Measurements from ENCODE around the gene JAKMIP3.

Gene JAKMIP3

DNA sequence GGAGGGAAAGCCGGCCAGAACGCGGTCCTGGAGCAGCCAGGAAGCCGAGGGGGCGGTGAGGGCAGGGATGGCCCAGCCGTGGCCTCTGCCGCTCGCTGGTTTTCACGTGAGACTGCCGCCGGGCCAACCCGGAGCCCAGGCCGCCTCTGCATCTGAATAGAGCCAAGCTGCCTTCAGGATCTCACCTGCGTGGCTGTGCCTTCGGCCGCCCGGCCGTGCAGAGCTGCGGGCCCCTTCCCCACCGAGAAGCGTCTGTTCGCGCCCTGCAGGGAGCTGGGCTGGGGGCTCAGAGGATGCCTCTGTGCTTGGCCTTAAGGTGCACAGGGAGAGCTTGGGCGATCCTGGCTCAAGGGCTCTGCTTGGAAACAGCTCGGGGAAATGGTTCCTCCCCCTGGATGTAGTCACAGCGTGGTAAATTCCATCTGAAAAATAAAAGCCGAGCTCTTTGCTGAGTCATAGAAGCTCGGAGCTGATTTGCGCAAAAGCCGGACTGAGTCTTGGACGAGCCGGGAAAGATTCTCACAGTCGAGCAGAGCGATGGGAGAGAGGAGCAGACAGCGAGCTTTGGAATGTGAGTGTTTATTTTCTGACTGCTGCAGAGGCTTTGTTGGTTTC, at the start of gene JAKMIP3:
JAKMIP3 (plus strand) TSS at position 456 of the 615 bp plus-strand sequence. CDS start 38,863 bp downstream, outside the sequence.
- no peak for DNase-seq

DNA sequence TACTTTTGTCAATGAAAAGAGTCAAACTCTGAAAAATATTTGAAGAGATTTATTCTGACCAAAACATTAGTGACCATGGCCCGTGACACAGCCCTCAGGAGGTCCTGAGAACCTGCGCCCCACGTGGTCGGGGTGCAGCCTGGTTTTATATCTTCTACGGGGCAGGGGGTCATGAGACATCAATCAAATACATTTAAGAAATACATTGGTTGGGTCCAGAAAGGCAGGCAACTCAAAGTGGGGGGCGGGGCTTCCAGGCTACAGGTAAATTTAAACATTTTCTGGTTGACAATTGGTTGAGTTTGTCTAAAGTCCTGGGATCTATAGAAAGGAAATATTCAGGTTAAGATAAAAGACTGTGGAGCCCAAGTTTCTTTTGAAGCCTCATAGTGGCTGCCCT, 49.2 kb upstream of the JAKMIP3 start:
- DNase-seq: no peak

DNA sequence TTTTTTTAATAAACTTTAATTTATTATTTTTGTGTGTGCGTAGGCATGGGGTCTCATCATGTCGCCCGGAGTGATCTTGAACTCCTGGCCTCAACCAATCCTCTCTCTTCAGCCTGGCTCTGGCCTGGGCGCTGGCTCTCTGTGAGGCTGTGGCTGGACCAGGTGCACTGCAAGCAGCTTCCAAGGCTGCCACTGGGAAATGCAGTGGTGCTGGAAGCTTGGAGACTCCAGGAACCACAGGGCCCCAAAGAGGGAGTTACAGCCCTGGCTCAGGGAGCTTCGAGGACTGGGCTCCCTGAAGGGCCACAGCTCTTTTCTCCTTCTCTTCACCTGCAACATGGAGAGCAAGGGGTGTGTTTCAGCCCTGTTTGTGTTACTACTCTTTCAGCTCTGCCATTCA, 47.3 kb upstream of the JAKMIP3 start:
- DNase-seq: no peak

DNA sequence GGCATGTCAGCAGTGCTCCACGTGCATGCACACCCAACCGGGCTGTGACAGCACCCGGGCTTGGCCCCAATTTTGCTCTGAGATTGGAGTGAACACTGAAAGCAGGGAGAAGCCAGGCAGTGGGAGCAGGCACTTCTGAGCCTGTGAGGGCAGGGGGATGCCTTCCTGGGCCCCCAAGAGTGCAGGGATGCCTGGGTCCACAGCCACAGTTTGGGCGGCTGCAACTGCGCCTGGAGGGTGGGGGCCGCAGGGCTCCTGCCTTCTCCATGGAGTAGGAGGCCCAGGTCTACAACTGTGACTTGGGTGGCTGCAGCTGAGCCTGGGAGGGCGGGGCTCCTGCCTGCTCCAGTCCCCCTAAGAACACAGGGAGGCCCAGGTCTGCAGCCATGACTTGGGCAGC, 46.4 kb upstream of the JAKMIP3 start:
- DNase-seq: no peak

DNA sequence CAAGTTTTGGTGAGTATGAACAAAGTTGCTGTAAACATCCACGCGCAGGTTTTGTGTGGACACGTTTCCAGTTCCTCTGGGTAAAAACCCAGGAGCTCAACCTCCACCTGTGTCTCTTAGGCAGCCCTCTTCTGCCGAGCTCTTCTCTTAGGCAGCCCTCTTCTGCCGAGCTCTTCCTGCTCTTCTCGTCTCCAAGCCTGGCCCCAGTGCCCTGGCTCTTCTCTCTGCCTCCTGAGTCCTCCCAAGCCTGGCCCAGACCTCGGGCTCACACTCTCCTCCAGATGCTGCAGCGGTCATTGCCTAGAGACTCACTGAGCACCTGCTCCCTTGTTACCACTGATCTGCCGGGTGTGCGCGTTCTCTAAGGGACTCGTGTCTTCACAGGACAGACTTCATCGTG, 45.3 kb upstream of the JAKMIP3 start:
- no peak for DNase-seq

DNA sequence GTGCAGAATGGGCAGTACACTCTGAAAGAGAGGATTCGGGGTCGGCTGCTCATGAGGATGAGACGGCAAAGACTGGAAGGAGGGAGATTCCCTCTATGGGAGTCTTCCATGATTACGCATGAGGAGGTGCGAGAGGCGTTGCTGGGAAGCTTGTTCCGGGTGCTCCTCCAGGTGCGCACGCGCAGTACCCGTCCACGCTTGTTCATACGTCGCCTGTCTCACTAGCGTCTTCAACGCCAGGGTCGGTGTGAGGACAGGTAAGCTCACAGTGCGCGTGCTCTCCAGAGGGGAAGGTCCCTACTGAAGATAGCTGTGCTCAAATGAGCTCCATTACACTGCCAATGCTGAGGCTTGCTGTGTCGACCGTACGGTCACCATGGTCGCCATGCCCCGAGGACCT, 44.7 kb upstream of the JAKMIP3 start:
- DNase-seq: no peak

DNA sequence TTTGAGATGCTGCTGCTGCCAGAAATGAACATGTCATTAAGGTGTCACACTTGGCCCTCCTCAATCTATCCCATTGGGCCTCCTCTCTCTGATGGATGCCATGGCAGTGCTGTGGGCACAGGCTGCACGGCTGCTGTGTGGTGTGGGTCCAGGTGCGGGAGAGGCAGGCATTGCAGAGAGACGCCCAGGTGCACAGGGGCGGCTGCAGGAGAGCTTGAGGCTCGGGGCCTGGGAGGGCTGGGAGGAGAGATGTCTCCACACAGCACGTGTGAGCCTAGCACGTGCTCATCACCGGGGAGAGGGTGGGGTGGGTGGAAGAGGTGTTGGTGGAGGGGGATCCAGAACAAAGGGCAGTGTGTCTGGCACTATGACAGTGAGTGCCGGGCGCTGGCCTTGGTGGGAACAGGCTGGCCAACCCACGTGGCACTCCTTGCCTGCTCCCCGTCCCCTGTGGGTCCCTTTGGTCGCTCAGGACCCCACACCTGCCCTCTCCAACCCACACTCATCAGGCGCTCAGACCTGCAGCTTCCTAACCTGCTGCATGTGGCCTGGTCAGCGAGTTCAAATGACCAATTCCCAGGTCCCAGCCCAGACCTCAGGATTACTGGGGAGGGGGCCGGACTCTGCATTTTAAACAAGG, 44.1 kb upstream of the JAKMIP3 start:
- no peak for DNase-seq

DNA sequence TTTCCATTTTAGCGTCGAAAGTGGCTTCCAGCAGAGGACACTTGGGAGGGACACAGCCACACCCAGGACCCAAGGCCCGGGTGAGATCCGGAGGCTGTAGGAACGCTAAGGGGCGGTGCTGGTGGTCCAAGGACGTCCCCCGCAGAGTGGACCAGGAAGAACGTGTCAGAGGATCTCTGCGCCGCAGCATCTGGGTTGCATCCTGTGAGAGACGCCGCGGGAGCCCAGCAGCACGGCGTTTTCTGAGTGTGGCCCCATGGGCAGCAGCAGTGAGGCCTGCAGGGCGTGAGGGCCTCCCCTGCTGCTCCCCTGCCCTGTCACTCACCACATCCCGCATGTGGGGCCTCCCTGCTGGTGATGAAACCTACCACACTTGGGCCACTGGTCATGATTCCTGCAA, 43.5 kb upstream of the JAKMIP3 start:
- DNase-seq: no peak

DNA sequence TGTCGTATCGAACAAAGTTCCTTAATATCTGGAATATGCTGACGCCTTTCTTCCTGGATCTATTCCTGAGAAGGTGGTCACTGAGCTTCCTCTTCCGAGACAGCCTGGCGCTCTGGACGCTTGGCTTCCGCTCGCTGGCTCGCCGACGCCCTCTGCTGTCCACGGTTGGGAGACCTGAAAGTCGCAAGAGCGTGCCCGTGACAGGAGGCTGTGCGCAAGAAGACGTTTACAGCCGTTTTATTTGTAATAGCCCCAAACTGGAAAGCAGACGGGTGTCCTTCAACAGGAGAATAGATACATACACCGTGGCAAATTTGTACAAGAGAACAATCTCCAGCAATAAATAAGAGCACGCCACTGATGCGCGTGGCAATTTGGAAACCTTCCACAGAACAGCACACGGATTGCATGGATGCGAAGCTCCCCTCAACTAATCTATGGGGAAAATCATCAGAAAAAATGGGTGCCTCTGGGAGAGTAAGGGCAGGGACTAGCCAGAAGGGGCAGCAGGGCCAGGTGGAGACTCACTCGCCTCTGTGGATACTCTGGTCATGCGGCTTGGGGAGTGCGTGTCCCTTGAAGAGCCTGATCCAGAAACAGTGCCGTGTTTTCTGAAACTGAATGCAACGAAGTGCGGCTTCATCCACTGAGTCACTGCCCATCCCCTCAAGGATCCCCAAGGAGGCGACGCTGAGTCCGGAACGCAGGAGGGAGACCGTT, 42.5 kb upstream of the JAKMIP3 start:
- peak; percentile 90 for DNase-seq

DNA sequence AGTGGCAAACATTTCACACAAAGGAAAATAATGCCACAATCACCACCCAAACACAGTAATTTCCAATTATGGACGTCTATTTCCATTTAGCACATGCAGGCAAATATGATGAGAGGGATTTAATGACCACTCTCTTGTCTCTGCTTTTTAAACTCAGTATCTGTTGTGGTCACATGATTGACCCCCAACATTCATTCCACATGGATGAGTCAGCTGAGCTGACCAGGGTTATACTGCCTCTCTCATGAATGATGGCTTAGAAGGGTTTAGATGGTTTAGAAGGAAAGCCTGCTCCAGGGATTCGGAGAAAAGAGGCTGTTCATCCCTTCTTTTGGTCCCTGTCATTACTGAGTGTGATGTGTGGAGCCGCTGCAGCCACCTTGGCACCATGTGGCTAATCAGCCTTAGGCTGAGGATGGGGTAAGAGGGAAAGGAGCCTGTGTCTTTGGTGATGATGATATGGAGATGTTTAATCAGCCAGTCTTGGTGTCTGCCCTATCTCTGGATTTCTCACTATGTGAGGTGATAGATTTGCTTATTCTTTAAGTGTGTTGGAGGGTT, 38.2 kb upstream of the JAKMIP3 start:
- DNase-seq: no peak

DNA sequence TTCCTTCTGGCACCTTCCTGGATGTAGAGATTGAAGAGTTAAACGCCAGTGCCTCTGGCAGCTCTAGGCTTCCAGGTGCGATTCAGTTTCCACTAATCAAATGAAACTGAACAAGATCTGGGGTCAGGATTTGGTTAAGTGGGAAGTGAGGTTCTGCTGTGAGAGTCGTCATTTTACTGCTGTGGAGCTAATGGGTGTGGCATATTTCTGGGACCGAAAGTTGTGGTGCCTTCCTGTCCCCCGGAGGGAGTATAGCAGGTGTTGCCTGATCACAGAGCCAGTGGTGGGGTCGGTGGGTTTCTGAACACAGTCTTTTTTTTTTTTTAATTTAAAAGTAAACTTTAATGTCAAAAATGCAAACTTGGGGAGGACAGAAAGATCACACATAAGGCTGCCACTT, 37.0 kb upstream of the JAKMIP3 start:
- DNase-seq: no peak

DNA sequence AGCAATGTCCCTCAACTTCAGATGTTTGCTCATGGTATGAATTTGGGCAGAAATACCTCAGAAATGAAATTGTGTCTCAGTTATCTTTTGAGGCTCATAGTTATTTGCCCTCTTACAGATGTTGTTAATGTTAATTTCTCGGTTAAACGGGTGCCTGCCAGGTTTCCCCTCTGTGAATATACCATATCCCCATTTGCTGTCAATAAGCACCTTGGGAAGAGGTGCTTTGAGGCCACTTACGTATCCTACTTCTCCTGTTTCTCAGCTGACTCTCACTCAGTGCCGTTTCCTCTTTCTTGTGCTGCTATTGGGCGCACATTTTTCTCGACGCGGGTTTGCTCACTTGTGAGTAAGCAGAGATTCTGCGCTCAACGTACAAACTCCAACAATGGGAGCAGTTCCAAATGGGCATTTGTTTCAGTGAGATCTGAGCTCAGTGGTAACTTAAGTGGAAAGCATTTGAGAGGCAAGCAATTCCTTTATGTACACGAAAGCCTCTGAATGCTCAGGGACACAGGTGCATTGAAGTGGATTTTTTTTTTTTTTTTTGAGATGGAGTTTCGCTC, 34.8 kb upstream of the JAKMIP3 start:
- DNase-seq: no peak

DNA sequence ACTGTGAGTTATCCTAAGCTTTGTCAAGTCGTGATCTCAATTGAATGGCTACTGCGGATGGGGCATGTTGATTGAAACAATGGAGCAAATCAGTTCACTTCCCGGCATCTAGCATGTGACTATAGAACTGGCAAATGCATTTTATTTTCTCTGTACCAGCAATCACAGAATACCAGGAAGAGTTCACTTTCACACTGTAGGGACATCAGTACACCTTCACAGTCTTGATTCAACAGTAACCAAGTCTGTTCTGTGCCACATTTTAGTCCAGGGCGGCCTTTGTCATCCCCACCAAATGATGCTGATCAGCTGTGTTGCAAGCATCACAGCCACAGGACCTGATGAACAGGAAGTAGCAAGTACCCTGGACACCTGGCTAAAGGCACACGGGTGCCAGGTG, 32.1 kb upstream of the JAKMIP3 start:
- no peak for DNase-seq

DNA sequence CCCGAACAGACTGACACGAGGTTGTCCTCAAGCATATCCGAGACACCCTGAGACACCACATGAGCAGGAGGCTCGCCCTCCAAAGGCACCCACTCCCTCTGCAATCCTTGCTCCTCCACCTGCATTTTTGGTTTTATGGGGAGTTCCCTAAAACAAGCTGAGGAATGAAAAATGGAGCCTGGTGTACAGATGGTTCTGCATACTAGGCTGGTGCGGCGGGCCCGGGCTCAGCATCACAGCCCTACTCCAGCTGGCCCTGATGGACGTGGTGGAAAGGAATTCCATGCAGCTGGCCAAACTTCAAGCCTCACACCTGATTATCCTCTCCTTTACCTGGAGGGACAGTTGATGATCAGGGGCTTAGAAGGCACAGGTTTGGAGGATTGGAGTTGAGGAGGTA, 30.3 kb upstream of the JAKMIP3 start:
- DNase-seq: no peak

DNA sequence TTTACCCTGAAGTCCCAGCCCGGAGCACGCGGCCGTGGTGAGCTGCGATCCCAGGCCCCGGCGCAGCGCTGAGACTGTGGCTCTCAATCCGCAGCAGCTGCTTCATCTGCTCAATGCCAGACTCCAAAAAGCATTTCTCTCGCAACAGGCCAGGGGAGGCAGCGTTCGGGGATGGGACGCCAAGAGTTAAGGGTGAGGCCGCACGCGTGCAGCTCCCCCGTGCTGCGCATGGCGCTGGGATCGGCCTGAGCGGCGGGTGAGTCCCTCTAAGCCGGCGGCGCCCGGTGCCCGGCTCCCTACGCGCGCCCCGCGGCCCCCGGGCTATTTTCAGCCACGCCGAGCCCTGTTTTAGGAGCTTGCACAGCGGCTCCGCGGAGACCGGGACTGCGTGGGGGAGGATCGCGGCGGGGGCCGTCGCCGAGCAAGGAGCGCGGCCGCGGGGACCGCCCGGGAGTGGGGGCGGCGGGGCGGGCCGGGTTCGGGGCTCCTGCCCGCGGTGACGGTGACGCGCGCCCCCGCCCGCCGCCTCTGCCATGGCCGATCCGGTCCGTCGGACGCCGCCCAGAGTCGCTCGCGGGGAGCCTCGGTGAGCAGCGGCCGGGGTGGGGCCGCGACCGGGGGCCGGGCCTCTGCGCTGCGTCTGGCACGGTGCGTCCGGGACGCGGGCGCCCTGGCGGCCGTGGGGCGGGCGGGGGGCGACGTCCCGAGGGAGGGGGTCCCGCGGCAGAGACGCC, 29.4 kb upstream of the JAKMIP3 start:
- DNase-seq: no peak

DNA sequence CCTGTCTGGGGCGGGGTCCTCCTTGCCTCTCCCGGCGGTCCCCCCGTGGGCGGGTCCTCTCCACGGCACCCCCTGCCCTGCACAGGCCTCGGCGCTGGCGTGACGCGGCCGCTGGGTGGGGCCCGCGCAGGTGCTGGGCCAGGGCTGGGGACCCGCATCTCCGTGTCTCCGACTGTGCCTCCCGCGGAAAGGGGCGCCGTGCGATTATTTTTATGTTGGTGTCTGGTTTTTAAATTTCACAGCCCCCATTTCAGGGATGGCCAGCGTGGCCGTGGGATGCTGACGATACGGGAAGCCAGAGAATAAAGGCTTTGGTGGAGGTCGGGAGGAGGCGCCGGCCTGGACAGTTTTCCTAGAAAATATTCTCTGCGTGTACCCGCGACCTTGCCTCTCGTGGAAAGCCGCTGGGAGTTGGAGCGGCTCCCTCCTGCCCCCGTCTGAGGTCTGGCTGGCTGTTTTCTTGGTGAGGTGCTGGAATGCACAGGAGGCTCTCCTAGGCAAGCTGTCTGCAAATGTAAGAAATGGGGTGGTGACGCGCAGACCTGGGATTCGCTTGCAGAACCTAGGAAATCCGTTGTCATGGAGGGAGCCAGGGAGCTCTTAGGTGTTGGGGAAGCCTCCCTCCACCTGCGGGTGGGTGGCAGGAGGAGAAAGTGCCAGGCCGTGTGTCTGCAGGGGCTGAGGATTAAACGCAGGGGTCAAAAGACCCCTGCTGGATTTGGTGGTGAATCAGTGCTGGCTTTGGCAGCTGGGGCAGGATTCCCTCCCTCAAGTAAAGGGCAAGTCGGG, 28.7 kb upstream of the JAKMIP3 start:
- DNase-seq: no peak

DNA sequence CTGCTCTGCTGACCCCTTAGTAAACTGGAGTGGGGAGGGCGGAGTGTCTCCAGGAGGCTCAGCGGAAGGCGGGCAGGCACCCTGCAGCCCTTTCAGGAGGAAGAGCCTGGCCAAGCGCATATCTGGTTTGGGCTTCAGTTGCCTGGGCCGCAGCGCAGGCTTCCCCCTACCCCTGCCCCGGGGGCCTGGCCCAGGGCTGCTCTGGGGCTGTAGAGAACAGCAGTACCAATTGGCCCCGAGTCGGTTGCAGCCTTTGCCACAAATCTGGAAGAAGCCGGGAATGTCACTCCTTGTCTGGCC, 28.1 kb upstream of the JAKMIP3 start:
- no peak for DNase-seq

DNA sequence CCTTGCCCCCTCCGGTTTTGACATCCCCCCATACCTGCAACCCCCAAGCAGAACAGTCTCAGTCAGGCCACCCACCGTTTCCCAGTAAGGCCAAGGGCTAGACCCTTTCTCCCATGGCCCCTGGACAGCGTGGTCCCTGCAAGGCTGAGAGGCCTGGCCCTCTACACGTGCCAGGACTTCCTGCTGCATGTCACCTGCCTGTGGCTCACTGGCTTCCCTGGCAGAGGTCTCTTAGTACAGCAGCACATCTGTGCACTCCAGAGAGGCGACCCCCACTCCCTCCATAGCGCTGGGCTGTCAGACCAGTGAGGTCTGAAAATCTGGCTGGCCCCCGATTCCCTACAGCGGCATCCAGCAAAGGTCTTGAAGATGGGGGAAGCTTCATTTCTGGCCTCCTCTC, 26.4 kb upstream of the JAKMIP3 start:
- DNase-seq: no peak

DNA sequence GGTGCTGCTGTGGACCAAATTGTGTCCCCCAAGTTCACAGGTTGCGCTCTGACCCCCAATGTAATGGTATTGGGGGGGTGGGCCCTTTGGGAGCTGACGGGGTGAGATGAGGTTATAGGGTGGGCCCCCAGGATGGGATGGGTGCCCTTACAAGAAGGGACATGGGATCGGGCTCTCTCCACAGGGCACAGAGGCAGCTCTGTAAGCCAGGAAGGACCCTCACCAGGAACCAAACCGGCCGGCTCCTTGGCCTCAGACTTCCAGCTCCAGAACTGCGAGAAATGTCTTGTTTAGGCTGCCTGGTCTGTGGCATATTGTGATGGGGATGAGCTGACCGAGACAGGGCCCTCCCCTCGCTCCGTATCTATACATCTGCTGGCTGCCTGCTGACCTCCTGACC, 25.7 kb upstream of the JAKMIP3 start:
- DNase-seq: no peak

DNA sequence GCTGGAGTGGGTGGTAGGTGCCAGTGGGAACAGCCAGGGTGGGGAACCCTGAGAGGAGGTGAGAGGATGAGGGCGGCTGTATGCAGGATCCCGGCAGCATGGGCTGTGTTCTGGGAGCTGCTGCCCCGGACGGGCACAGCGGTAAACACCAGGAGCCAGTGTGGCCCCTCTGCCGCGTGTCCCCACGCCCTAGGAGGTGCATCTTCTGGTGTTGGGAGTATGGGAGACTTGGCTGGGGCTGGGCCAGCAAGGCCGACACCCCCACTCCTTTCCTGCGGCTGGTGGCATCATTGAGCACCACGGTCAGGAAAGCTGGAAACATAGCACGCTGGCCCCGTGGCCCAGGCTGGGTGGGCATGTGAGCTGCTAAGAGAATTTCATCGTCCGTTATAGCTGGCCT, 24.4 kb upstream of the JAKMIP3 start:
- no peak for DNase-seq

DNA sequence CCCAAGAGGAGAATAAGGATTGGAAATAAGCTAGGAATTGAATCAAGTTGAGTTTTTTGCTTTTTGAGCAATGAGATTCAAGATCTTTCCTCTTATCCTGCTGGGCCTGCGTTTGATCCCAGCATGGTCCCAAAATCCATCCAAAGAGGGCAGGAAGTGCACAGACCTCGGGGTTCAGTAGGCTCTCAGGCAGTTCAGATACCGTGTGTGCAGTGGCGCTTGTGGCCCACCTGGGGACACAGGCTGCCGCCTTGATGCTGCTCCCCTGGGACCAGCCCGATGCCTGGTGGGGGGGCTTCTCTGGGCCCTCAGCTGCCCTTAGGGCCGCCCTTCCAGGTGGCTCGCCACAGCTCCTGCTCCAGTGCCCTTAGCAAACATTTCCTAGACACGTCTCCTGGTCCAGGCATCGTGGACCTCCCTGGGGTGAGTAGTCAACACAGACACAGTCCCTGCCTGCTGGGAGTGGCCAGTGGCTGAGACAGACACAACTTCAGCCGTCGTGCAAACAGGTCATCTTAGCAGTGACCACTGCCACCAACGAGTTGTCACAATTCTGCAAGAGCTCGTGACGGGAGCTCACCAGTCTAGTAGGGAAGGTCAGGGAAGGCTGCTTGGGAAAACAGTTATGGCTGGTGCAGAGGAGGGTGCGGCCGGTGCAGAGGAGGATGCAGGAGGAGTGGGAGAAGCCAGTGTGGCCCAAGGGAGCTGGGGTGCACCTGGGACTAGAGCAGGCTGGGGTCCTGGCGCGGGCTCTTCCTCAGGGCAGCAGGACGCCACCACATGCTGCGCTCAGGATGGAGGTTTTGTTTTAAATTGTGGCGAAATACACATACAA, 21.7 kb upstream of the JAKMIP3 start:
- no peak for DNase-seq

DNA sequence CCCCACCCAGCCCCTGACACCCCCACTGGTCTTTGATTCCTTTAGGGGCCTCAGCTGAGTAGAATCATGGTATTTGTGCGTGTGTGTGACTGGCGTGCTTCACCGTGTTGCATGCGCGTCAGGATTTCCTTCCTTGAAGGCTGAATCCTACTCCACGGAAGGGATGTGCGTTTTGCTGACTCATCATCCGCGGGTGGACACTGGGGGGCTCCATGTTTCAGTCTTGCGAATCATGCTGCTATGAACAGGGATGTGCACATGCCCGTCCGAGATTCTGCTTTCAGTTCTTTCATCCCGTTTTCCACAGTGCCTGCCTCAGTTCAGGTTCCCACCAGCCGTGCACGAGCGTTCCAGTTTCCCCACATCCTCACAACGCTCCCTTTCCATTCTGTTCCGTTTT, 20.9 kb upstream of the JAKMIP3 start:
- no peak for DNase-seq

Measured in OCI-M1 (cell line).